GM12874 (cell line): ENCODE data around the gene NDRG4.

Experiments used
- CTCF ChIP-seq: IDR thresholded peaks from 2 replicates; pipeline ENCODE4 v1.5.1; 2011; ENCODE audit warnings: low read depth, mild to moderate bottlenecking, control low read depth, low read length, moderate library complexity; ENCODE audit not compliant: insufficient read depth

Gene NDRG4

GRCh38 chr16:58499615-58500351 is at the start of gene NDRG4:
Gene NDRG4, plus strand, starts transcription at chr16:58500143. Its CDS starts 106 bp downstream, at chr16:58500249.
- TF ChIP-seq CTCF: no peak

- no peak for TF ChIP-seq CTCF
Observed at GRCh38 chr16:58450590-58450989, 49.4 kb upstream of the NDRG4 start.

- no peak for TF ChIP-seq CTCF
Observed at GRCh38 chr16:58451265-58451689, 48.7 kb upstream of the NDRG4 start.

DNA sequence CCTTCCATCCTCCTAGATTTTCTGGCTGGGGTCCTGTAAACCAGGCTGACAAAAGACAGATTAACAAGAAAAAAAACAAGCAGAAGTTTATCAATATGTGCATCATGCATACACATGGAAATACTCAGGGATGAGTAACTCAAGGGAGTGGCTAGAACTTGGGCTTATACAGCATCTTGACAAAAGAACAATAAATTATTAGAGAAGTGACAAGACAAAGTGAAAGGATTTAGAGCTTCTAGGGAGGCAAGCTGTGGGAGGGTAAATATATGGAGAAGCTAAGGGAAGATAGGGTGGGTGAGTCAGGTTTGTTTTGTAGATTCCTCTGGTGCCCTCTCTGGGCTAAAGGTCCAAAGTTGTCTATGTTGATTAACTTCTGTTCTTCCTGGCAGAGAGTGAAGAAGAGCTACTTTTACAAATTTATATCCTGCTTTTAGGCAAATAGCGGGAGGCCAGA is 48.0 kb upstream of the NDRG4 start:
- TF ChIP-seq CTCF: no peak

- no peak for TF ChIP-seq CTCF
Observed at GRCh38 chr16:58452640-58453039, 47.3 kb upstream of the NDRG4 start.

DNA sequence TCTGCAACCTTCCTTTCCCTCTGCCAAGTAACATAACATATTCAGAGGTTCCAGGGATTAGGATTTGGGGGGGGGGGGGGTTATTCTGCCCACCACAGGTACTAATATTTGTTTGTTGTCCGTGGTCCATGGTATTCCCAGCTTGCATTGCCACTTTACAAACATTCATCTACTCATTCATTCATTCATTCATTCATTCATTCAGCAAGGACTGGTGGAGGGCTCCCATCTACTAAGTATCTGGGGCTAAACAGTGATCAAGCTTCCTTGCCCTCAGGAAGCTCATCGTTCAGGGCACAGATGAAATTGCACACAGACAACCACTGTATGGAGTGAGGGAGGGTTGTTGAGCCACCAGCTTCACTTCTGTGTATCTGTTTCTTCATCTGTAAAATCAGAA is 45.8 kb upstream of the NDRG4 start:
- no peak for TF ChIP-seq CTCF

- no peak for TF ChIP-seq CTCF
Observed at GRCh38 chr16:58454856-58455255, 45.1 kb upstream of the NDRG4 start.

DNA sequence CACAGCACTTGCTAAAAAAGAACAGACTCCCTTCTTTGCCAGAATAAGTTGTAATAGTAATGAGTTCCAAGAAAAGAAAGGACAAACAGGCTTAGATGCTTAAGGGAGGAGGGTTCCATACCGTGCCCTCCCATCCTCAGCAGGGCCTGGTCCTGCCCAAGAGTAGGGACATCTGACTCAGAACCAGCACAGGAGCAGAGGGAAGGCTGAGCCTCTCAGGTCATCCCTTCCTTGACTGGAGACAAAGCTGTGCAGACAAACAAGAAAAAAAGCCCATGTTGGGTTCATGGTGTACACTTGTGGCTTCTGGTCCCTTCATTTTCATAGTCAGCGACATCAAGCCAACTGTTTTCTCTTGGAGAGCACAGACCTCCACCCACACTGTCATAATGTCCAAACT is 44.2 kb upstream of the NDRG4 start:
- TF ChIP-seq CTCF: no peak
